LNCAP (cell line): Measurements from ENCODE around the gene LYRM4.
A peak's percentile ranks its signal among the peaks of the same experiment; 100 is the strongest.

Experiments
- CTCF ChIP-seq: fragments of 450-650 bp; IDR thresholded peaks from 2 replicates; pipeline ENCODE4 v1.5.1; 2017; ENCODE audit warnings: mild to moderate bottlenecking

LYRM4 gene

GRCh38 chr6:5178806-5179205 is 81.9 kb downstream of the LYRM4 start:
- TF ChIP-seq CTCF: no peak

- no peak for TF ChIP-seq CTCF
Measured at GRCh38 chr6:5175635-5176034, 85.1 kb downstream of the LYRM4 start.

GRCh38 chr6:5174756-5175549 is 85.8 kb downstream of the LYRM4 start:
- TF ChIP-seq CTCF: peak; percentile 22; the same call in 1 of the 2 replicates

- TF ChIP-seq CTCF: no peak
Measured at GRCh38 chr6:5174244-5174643, 86.5 kb downstream of the LYRM4 start.

GRCh38 chr6:5173810-5174209 is 86.9 kb downstream of the LYRM4 start:
- TF ChIP-seq CTCF: no peak

GRCh38 chr6:5172897-5173474 is 87.8 kb downstream of the LYRM4 start:
- no peak for TF ChIP-seq CTCF

GRCh38 chr6:5172041-5172653 is 88.6 kb downstream of the LYRM4 start:
- no peak for TF ChIP-seq CTCF
